Activated CD4-positive, alpha-beta T cell treated with anti-CD3 and anti-CD28 coated beads, Interleukin-2, amount 10 ng/mL, durations not matched to agents 7 days and 5 days (primary cell): ENCODE measurements around the gene DOK3. TPM values are rescaled to one million over a fixed set of nuclear protein-coding genes. Genes with fewer than 3 reads are reported as not detected.

Experiments
- CTCF ChIA-PET: fragments of 350-600 bp; sonication (Branson Sonifier 250); formaldehyde crosslinking; loops from one replicate; lab custom pipeline; 2021; ENCODE audit warnings: antibody characterized with exemption; lab: Charles Lee
- POLR2A ChIA-PET: fragments of 350-600 bp; sonication (Branson Sonifier 250); formaldehyde crosslinking; loops from one replicate; lab custom pipeline; 2021; ENCODE audit warnings: antibody characterized with exemption; lab: Charles Lee
- DNase-seq: peaks from one replicate; pipeline ENCODE4 v3.0.0-alpha.2; 2020
- H3K27ac Mint-ChIP-seq: one replicate; pipeline ENCODE4 v1.8.0; 2021; ENCODE audit warnings: mild to moderate bottlenecking, moderate library complexity, mixed read lengths
- H3K27me3 Mint-ChIP-seq: one replicate; pipeline ENCODE4 v1.8.0; 2021; ENCODE audit warnings: mixed read lengths
- H3K36me3 Mint-ChIP-seq: one replicate; pipeline ENCODE4 v1.8.0; 2021; ENCODE audit warnings: low read depth, mixed read lengths
- H3K4me1 Mint-ChIP-seq: one replicate; pipeline ENCODE4 v1.8.0; 2021; ENCODE audit warnings: mixed read lengths
- H3K4me3 Mint-ChIP-seq: one replicate; pipeline ENCODE4 v1.8.0; 2021; ENCODE audit warnings: mild to moderate bottlenecking, moderate library complexity, mixed read lengths
- H3K9me3 Mint-ChIP-seq: one replicate; pipeline ENCODE4 v1.8.0; 2021; ENCODE audit warnings: mixed read lengths
- total RNA-seq, 2 experiments: library from RNA; stranded (reverse); gene quantifications; one replicate each; pipeline ENCODE4 v1.2.3, GENCODE V29; 2021

The DOK3 gene
- total RNA-seq, 2 experiments from 2014 or later, result 2.9 to 3.9 TPM

DNA sequence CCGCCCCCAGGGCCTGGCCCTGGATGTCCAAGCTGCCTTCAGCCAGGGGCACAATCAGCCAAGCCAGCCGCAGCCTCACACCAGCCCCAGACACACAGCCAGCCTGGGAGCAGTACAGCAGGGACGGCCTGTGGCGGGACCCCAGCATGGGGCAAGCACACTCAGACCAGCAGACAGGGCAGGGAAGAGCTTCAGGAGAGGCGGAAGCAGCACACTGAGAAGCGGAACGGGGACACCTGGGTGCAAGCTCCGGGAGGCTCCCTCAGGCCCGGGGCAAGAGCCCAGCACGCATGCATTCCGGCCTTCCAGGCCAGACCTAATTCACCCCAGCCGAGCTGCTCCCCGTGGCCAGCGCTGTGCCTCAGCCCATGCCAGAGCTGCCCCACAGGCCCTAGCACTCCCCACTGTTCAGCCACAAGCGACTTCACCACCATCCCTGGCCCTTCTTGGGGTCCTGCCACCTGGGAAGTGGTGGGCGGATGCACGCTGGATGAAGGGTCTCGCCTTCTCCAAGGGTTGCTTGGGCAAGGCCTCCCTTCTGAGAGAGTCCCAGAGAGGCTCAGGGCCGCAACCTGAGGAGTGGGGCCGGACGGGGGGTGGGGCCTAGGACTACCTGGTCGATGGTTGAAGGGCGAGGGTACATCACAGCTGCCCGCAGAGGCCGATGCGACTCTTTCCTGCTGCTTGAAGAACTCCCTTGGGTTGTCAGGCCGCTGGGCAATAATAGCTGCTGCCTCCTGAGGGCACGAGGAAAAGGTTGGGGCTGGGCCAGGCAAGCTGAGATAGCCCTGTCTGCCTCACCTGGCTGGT lies 49.6 kb downstream of the DOK3 start:
- DNase-seq, result no peak
- Mint-ChIP-seq H3K4me1 (peaks cover 28% of the 10 kb centered on the region), H3K27me3 (no peaks in the 10 kb centered on the region), H3K9me3 (no peaks in the 10 kb centered on the region), H3K4me3 (no peak overlapping the region), H3K36me3 (no peaks in the 10 kb centered on the region), H3K27ac (no peak overlapping the region)
- CTCF ChIA-PET, result interaction anchor here (0.6 to 46.8 kb wide), 6 partner anchors 14 to 292 kb away, joined by 3 to 1643 read pairs (median 3); partner anchors contain the start of genes F12, GRK6, PDLIM7 and PFN3
- POLR2A ChIA-PET, result no interaction called here

DNA sequence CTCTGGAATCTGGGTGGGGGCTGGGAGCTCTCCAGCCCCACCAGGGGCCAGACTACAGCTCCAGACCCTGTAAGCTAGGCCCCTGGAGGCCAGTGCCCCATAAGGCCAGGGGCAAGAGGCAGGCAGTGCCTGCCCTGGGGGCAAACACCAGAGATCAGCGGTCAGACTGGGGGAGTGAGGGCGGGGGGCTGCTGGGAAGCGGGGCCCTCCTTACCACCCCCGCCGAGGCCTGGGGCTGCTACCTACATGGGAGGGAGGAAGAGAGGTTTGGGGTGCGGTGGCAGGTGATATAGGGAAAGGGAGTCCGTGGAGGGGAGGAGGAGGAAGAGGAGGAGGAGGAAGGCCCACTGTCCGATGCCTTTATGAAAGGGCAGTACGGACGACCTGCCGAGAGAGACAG lies 50.3 kb downstream of the DOK3 start:
- no peak overlapping the region for H3K27ac Mint-ChIP-seq
- ChIA-PET POLR2A (no interaction called here), CTCF (interaction anchor here (1.1 to 46.8 kb wide), 4 partner anchors 11 to 51 kb away, joined by 3 to 1643 read pairs (median 34); partner anchors contain the start of genes F12, GRK6, PFN3 and SLC34A1)
- no peak for DNase-seq
- H3K36me3 Mint-ChIP-seq, result no peaks in the 10 kb centered on the region
- H3K27me3 Mint-ChIP-seq, result no peaks in the 10 kb centered on the region
- no peaks in the 10 kb centered on the region for H3K9me3 Mint-ChIP-seq
- peaks cover 28% of the 10 kb centered on the region for H3K4me1 Mint-ChIP-seq
- no peak overlapping the region for H3K4me3 Mint-ChIP-seq

DNA sequence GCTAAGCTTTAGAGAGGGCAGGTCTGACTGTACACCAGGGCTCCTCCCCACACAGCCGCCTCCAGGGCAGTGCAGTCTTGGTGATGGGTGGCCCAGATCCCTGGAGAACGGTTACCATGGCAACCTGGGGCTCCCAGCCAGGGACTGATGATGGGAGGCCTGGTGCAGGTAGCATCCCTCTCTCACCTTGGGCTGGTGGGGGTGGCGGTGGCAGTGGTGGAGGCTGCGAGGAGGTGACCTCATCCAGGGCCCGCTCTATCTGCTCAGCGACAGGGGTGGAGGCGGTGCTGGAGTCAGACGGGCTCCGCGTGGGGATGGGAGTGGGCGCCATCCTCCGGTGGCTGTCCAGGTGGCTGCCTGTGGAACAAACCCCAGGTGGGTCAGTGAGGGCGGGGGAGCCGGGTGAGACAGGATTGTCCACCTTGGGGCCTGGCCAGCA lies 50.7 kb downstream of the DOK3 start:
- ChIA-PET CTCF (interaction anchor here (1.9 to 46.8 kb wide), 4 partner anchors 11 to 50 kb away, joined by 4 to 1643 read pairs (median 38); partner anchors contain the start of genes F12, GRK6, PFN3 and PRR7), POLR2A (interaction anchor here (0.7 kb wide), 1 partner anchor 69 kb away, joined by 4 read pairs; no protein-coding TSS in a partner anchor)
- DNase-seq, result no peak
- Mint-ChIP-seq H3K27me3 (peaks cover 1% of the 10 kb centered on the region), H3K27ac (no peak overlapping the region), H3K36me3 (no peaks in the 10 kb centered on the region), H3K4me1 (peaks cover 29% of the 10 kb centered on the region), H3K9me3 (no peaks in the 10 kb centered on the region), H3K4me3 (no peak overlapping the region)

DNA sequence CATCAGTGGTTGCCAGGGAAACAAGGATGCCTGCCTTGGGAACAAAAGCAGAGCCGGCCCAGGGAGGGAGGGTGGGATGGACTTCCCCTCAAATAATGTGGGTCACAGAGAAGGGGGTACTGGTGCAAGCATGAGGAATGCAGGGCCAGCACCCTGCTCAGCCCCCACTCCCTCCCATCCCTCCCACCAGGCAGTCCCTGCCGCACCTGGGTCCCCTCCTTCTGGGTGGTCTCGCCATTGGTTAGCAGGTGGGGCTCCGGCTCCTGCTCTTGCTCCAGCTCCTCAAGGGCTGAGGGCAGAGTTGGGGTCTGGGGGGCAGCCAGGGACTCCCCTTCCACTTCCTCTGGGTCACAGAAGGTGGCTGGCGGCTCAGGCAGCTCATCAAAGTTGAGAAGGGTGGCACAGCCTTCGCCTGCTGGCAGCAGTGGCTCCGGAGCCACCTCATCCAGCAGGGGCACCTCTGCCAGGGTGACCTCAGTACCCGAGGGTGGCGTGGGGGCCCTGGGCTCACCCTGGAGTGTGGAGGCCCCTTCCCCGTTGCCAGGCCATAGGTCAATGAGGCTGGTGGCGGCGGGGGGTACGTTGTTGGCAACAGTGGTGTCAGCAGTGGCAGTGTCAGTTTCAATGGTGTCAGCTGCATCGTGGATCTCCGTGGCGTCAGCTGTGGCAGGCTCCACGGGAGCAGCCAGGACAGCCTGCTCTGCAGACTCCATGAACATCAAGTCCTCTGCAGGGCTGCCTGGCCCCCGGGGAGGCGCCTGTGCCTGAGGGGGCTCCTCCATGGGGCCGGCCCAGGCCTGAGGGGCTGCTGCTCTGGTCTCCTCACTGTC lies 51.6 kb downstream of the DOK3 start:
- ChIA-PET CTCF (interaction anchor here (0.8 to 46.8 kb wide), 14 partner anchors 10 to 154 kb away, joined by 3 to 1643 read pairs (median 4); partner anchors contain the start of genes F12, GRK6, PFN3 and PRELID1), POLR2A (no interaction called here)
- Mint-ChIP-seq H3K27me3 (peaks cover 10% of the 10 kb centered on the region), H3K4me1 (peaks cover 37% of the 10 kb centered on the region), H3K4me3 (no peak overlapping the region), H3K36me3 (no peaks in the 10 kb centered on the region), H3K27ac (no peak overlapping the region), H3K9me3 (no peaks in the 10 kb centered on the region)
- no peak for DNase-seq

DNA sequence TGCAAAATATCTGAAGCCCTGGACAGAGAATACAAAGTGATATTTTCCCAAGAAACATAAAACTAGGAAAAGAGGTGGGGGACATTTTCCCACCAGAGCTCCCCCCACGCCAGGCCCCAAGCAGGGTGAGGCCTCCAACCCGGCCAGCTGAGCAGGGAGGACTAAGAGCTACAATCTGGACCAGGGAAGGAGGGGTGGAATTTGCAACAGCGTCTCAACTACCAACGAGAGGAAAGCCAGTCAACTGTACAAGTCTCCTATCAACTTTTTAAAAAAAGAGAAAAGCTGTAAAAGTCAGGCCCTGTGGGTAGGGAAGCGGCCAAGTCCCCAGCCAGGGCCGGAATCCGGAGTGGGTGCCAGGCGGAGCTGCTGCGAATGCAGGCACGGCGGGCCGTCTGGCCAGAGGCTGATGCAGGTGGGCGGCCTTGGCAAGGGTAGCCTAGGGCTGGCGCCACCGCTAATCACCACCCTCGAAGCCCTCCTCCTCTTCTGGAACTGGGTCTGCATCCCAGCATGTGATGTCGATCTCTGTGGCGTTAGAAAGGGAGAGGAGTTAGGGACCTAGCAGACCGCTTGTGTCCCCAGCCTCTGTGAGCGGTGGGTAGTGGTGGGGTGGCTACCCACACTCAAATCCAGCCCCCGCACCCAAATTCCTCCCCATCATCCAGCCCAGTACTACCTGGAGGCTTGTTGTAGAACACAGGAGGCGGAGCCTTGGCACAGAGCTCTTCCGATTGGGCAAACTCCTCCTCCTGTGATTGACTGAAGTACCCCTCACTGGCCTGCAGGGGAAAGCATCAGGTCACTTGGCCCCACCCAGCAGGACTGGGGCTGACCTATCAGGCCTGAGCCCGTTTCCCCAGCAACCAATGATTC lies 52.4 kb downstream of the DOK3 start:
- H3K27ac Mint-ChIP-seq, result no peak overlapping the region
- H3K9me3 Mint-ChIP-seq, result no peaks in the 10 kb centered on the region
- ChIA-PET POLR2A (interaction anchor here (0.6 kb wide), 1 partner anchor 58 kb away, joined by 3 read pairs; no protein-coding TSS in a partner anchor), CTCF (interaction anchor here (0.6 to 46.8 kb wide), 19 partner anchors 8 to 154 kb away, joined by 3 to 1643 read pairs (median 4); partner anchors contain the start of genes F12, GRK6, PFN3 and PRELID1)
- peak; percentile 62 for DNase-seq
- H3K36me3 Mint-ChIP-seq, result no peaks in the 10 kb centered on the region
- peaks cover 35% of the 10 kb centered on the region for H3K4me1 Mint-ChIP-seq
- H3K4me3 Mint-ChIP-seq, result peak overlapping the region; percentile 51
- peaks cover 11% of the 10 kb centered on the region for H3K27me3 Mint-ChIP-seq

DNA sequence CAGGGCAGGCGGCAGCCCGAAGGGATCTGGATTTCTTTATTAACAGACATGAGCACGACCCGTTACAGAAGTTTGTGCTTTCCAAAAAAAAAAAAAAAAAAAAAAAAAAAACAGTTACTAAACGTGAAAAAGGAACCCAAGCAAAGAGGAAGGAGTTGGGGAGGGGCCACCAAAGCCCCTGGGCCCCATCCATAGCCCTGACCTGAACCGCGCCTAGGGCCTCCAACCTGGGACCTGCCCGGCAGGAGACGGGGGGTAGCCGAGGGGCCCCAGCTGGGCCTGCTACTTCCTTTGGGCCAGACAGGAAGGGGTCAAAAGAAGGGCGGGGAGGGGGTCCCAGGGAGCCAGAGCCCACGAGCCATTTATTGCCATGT lies 53.0 kb downstream of the DOK3 start:
- CTCF ChIA-PET, result interaction anchor here (0.6 to 46.8 kb wide), 12 partner anchors 8 to 153 kb away, joined by 3 to 1643 read pairs (median 7); partner anchors contain the start of genes F12, GRK6, PFN3 and PRELID1
- no peaks in the 10 kb centered on the region for H3K9me3 Mint-ChIP-seq
- POLR2A ChIA-PET, result no interaction called here
- H3K4me3 Mint-ChIP-seq, result peak overlapping the region; percentile 74
- H3K4me1 Mint-ChIP-seq, result peaks cover 31% of the 10 kb centered on the region
- no peaks in the 10 kb centered on the region for H3K36me3 Mint-ChIP-seq
- no peak for DNase-seq
- peak overlapping the region; percentile 41 for H3K27ac Mint-ChIP-seq
- H3K27me3 Mint-ChIP-seq, result peaks cover 11% of the 10 kb centered on the region

DNA sequence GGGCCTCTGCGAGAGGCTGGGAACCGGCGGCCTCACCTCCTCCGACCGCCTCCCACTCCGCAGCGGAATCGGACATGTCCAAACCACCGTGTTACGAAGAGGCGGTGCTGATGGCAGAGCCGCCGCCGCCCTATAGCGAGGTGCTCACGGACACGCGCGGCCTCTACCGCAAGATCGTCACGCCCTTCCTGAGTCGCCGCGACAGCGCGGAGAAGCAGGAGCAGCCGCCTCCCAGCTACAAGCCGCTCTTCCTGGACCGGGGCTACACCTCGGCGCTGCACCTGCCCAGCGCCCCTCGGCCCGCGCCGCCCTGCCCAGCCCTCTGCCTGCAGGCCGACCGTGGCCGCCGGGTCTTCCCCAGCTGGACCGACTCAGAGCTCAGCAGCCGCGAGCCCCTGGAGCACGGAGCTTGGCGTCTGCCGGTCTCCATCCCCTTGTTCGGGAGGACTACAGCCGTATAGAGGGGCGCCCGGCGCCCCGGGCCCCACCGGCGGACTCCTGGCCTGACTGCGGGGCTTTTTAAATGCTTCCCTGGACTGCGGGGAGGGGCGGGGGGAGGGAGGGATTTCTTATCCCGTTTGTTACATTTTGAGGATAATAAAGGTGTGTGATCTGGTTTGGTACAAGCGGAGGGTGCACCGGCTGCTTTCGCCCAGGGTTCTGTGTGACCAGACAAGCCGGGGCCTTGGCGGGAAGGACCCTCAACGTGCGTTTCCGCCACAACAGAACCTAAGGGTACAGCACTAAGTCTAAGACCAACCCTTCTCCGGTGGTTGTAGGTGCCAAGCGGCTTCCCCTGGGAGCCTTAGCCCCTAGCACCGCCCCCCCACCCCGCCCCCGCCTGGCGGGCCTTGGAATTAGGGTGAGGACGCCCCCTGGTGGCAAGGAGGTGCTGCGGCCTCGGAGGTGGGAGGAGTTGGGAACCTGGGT lies 53.7 kb downstream of the DOK3 start:
- Mint-ChIP-seq H3K4me1 (peaks cover 28% of the 10 kb centered on the region), H3K27ac (peak overlapping the region; percentile 82), H3K27me3 (peaks cover 11% of the 10 kb centered on the region), H3K4me3 (peak overlapping the region; percentile 74), H3K9me3 (no peaks in the 10 kb centered on the region), H3K36me3 (no peaks in the 10 kb centered on the region)
- peak; percentile 95 for DNase-seq
- ChIA-PET CTCF (interaction anchor here (0.6 to 46.8 kb wide), 34 partner anchors 7 to 348 kb away, joined by 3 to 1643 read pairs (median 5); partner anchors contain the start of genes DDX41, F12, GRK6 and PDLIM7), POLR2A (interaction anchor here (1.2 kb wide), 1 partner anchor 67 kb away, joined by 4 read pairs; no protein-coding TSS in a partner anchor)

DNA sequence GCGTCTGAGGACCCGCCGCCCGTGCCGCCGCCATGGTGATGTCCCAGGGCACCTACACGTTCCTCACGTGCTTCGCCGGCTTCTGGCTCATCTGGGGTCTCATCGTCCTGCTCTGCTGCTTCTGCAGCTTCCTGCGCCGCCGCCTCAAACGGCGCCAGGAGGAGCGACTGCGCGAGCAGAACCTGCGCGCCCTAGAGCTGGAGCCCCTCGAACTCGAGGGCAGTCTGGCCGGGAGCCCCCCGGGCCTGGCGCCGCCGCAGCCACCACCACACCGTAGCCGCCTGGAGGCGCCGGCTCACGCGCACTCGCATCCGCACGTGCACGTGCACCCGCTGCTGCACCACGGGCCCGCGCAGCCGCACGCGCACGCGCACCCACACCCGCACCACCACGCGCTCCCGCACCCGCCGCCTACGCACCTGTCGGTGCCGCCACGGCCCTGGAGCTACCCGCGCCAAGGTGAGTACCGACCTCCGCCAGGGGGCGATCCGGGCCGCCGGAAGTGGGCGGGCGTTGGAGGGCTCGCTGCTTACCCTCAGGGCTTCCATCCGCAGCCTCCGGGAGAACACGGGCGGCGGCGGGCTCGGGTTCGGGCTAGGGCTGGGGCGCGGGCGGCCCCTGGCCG lies 54.5 kb downstream of the DOK3 start:
- DNase-seq, result peak; percentile 91
- Mint-ChIP-seq H3K27me3 (peaks cover 11% of the 10 kb centered on the region), H3K27ac (peak overlapping the region; percentile 68), H3K36me3 (no peaks in the 10 kb centered on the region), H3K4me3 (peak overlapping the region; percentile 61), H3K9me3 (no peaks in the 10 kb centered on the region), H3K4me1 (peaks cover 28% of the 10 kb centered on the region)
- POLR2A ChIA-PET, result interaction anchor here (1.2 kb wide), 1 partner anchor 66 kb away, joined by 4 read pairs; no protein-coding TSS in a partner anchor
- CTCF ChIA-PET, result interaction anchor here (0.6 to 46.8 kb wide), 34 partner anchors 8 to 348 kb away, joined by 3 to 1643 read pairs (median 4); partner anchors contain the start of genes DDX41, F12, GRK6 and PDLIM7

DNA sequence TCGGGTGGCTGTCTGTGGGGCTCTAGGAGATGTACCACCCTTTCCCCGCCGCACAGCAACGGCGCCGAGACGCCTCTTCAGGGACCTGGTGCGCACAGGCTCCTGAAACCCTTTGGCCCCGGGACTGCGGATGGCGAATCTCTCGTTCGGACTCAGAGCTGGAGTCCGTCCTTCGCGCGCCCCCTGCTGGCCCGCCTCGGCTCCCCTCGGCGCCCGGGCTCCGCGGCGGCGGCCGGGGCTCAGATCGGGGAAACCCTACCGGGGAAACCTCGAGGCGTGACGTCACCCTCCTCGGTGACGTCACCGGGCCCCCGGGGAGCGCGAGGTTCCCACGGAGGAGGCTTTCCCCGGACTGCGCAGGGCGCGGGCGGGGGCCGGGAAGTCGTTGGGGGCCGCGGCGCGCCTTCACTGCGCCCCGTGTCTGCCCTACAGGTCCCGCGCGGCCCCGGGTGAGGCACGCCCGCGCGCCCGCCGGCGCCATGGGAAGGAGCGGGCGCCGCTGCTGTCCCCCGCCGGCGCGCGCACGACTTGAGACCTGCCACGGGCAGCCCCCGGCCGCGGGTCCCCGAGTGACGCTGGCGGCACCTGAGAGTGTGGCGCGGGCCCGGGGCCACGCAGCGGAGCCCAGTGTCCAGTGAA lies 55.1 kb downstream of the DOK3 start:
- no peaks in the 10 kb centered on the region for H3K9me3 Mint-ChIP-seq
- POLR2A ChIA-PET, result interaction anchor here (0.6 to 1.2 kb wide), 2 partner anchors 9 to 65 kb away, joined by 3 to 4 read pairs; no protein-coding TSS in a partner anchor
- no peaks in the 10 kb centered on the region for H3K36me3 Mint-ChIP-seq
- peaks cover 28% of the 10 kb centered on the region for H3K4me1 Mint-ChIP-seq
- peak overlapping the region; percentile 68 for H3K4me3 Mint-ChIP-seq
- H3K27ac Mint-ChIP-seq, result peak overlapping the region; percentile 68
- peaks cover 11% of the 10 kb centered on the region for H3K27me3 Mint-ChIP-seq
- peak; percentile 90 for DNase-seq
- CTCF ChIA-PET, result interaction anchor here (0.6 to 46.8 kb wide), 33 partner anchors 9 to 326 kb away, joined by 3 to 1643 read pairs (median 5); partner anchors contain the start of genes B4GALT7, DDX41, DOK3 and F12
